Activated T-cell treated with anti-CD3 and anti-CD28 coated beads, Interleukin-2, amount 50 U/mL, for 24 hours (primary cell): ENCODE data around the gene ELK3.

Source experiments
- DNase-seq: peaks from one replicate; pipeline ENCODE4 v3.0.0-alpha.2; 2020
- H3K27ac Mint-ChIP-seq: 2 replicates; pipeline ENCODE4 v1.8.0; 2020; ENCODE audit warnings: mild to moderate bottlenecking, mixed read lengths
- H3K27me3 Mint-ChIP-seq: 2 replicates; pipeline ENCODE4 v1.8.0; 2020; ENCODE audit warnings: mixed read lengths
- H3K36me3 Mint-ChIP-seq: 2 replicates; pipeline ENCODE4 v1.8.0; 2020; ENCODE audit warnings: low read depth, mixed read lengths
- H3K4me1 Mint-ChIP-seq: 2 replicates; pipeline ENCODE4 v1.8.0; 2020; ENCODE audit warnings: low read depth, mixed read lengths
- H3K4me3 Mint-ChIP-seq: 2 replicates; pipeline ENCODE4 v1.8.0; 2020; ENCODE audit warnings: mild to moderate bottlenecking, moderate library complexity, mixed read lengths
- H3K9me3 Mint-ChIP-seq: 2 replicates; pipeline ENCODE4 v1.8.0; 2020; ENCODE audit warnings: mixed read lengths

Gene ELK3

GRCh38 chr12:96228566-96229248, 34.5 kb downstream of the ELK3 start:
- Mint-ChIP-seq H3K27ac (peak overlapping the region; percentile 14), H3K9me3 (no peaks in the 10 kb centered on the region), H3K4me3 (no peak overlapping the region), H3K36me3 (peaks cover 87% of the 10 kb centered on the region), H3K27me3 (no peaks in the 10 kb centered on the region), H3K4me1 (peaks cover 50% of the 10 kb centered on the region)
- DNase-seq: no peak

GRCh38 chr12:96230646-96231045, 36.5 kb downstream of the ELK3 start:
- DNase-seq: no peak
- Mint-ChIP-seq H3K27me3 (no peaks in the 10 kb centered on the region), H3K4me1 (peaks cover 53% of the 10 kb centered on the region), H3K27ac (no peak overlapping the region), H3K36me3 (peaks cover 83% of the 10 kb centered on the region), H3K9me3 (no peaks in the 10 kb centered on the region), H3K4me3 (no peak overlapping the region)

- H3K9me3 Mint-ChIP-seq: no peaks in the 10 kb centered on the region
- peak overlapping the region; percentile 18 for H3K27ac Mint-ChIP-seq
These were observed 39.0 kb downstream of the ELK3 start for GRCh38 chr12:96233168-96233567.

GRCh38 chr12:96233939-96234461, 39.8 kb downstream of the ELK3 start:
- Mint-ChIP-seq H3K27me3 (no peaks in the 10 kb centered on the region), H3K27ac (no peak overlapping the region), H3K9me3 (no peaks in the 10 kb centered on the region), H3K4me3 (no peak overlapping the region), H3K36me3 (peaks cover 71% of the 10 kb centered on the region), H3K4me1 (peaks cover 57% of the 10 kb centered on the region)
- no peak for DNase-seq

More at GRCh38 chr12:96233168-96233567, 39.0 kb downstream of the ELK3 start:
- Mint-ChIP-seq H3K36me3 (peaks cover 78% of the 10 kb centered on the region), H3K4me1 (peaks cover 56% of the 10 kb centered on the region), H3K4me3 (no peak overlapping the region), H3K27me3 (no peaks in the 10 kb centered on the region)
- no peak for DNase-seq

DNA sequence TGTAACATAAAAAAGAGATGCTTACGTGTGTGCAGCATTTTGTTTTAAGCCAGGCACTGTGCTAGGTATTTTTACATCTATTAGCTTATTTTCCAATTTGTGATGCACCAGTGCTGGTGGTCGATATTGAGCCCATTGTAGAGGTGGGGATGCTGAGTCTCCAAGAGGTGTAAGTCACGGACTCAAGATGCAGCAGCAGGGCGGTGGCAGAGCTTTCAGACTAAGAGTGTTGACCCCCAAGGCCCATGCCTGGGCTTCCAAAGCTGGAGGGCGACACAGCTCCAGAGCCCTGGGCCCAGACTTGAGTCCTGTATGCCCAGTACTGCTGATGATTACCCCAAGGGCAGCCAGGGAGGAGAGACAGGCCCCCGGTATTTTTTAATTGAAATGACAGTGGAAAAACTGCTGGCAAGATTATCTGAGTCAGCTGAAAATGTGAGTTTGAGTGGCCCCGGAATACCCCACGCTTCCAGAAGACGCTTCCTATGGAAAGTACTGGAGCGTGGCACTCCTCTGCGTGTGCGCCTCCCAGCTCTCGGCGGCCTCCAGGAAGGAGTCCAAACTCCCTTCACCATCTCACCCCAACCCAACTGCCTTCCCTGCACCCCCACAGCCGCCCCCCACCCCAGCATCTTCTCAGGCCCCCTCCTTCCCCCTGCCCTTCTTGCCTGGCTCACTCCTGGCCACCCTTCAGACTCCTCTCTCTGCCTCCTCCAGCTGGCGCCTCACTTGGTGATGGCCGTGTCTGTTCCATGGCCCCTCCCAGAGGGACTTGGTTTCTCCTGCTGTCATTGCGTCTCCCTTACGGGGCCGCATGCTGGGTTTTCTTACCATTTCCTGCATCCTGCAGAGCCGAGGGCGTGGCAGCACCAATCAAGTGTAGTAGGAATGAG, 40.7 kb downstream of the ELK3 start:
- H3K9me3 Mint-ChIP-seq: no peaks in the 10 kb centered on the region
- H3K27me3 Mint-ChIP-seq: no peaks in the 10 kb centered on the region
- DNase-seq: no peak
- H3K36me3 Mint-ChIP-seq: peaks cover 65% of the 10 kb centered on the region
- H3K4me3 Mint-ChIP-seq: no peak overlapping the region
- peaks cover 60% of the 10 kb centered on the region for H3K4me1 Mint-ChIP-seq
- peak overlapping the region; percentile 69 for H3K27ac Mint-ChIP-seq

- peaks cover 66% of the 10 kb centered on the region for H3K4me1 Mint-ChIP-seq
- no peaks in the 10 kb centered on the region for H3K9me3 Mint-ChIP-seq
- peaks cover 64% of the 10 kb centered on the region for H3K36me3 Mint-ChIP-seq
- no peaks in the 10 kb centered on the region for H3K27me3 Mint-ChIP-seq
- no peak for DNase-seq
- peak overlapping the region; percentile 69 for H3K27ac Mint-ChIP-seq
- H3K4me3 Mint-ChIP-seq: no peak overlapping the region
These were observed 41.3 kb downstream of the ELK3 start for GRCh38 chr12:96235484-96235826.

GRCh38 chr12:96236221-96236822, 42.1 kb downstream of the ELK3 start:
- peak overlapping the region; percentile 0 for H3K4me3 Mint-ChIP-seq
- peak overlapping the region; percentile 88 for H3K27ac Mint-ChIP-seq
- no peaks in the 10 kb centered on the region for H3K9me3 Mint-ChIP-seq
- peaks cover 61% of the 10 kb centered on the region for H3K36me3 Mint-ChIP-seq
- DNase-seq: no peak
- H3K27me3 Mint-ChIP-seq: no peaks in the 10 kb centered on the region
- H3K4me1 Mint-ChIP-seq: peaks cover 74% of the 10 kb centered on the region

DNA sequence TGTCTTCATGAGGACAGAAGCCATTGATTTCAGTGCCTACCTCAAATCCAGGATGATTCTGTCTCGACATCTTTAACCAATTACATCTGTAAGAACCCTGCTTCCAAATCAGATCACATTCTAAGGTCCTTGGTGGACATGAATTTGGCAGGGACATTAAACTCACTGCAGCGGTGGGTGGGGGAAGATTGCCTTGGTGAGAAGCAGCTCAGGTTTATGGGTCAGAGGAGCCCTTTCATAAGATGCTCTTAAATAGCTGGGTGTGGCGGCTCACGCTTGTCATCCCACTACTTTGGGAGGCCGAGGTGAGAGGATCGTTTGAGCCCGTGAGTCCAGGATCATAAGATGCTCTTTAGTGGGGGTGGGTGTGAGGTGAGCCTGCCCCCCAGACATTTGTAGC, 42.9 kb downstream of the ELK3 start:
- H3K4me1 Mint-ChIP-seq: peaks cover 77% of the 10 kb centered on the region
- DNase-seq: no peak
- peak overlapping the region; percentile 88 for H3K27ac Mint-ChIP-seq
- peaks cover 62% of the 10 kb centered on the region for H3K36me3 Mint-ChIP-seq
- H3K27me3 Mint-ChIP-seq: no peaks in the 10 kb centered on the region
- peak overlapping the region; percentile 0 for H3K4me3 Mint-ChIP-seq
- H3K9me3 Mint-ChIP-seq: no peaks in the 10 kb centered on the region

GRCh38 chr12:96237465-96238077, 43.4 kb downstream of the ELK3 start:
- no peaks in the 10 kb centered on the region for H3K27me3 Mint-ChIP-seq
- DNase-seq: peak; percentile 51
- H3K27ac Mint-ChIP-seq: peak overlapping the region; percentile 88
- H3K4me3 Mint-ChIP-seq: peak overlapping the region; percentile 39
- peaks cover 81% of the 10 kb centered on the region for H3K4me1 Mint-ChIP-seq
- H3K9me3 Mint-ChIP-seq: no peaks in the 10 kb centered on the region
- H3K36me3 Mint-ChIP-seq: peaks cover 66% of the 10 kb centered on the region

DNA sequence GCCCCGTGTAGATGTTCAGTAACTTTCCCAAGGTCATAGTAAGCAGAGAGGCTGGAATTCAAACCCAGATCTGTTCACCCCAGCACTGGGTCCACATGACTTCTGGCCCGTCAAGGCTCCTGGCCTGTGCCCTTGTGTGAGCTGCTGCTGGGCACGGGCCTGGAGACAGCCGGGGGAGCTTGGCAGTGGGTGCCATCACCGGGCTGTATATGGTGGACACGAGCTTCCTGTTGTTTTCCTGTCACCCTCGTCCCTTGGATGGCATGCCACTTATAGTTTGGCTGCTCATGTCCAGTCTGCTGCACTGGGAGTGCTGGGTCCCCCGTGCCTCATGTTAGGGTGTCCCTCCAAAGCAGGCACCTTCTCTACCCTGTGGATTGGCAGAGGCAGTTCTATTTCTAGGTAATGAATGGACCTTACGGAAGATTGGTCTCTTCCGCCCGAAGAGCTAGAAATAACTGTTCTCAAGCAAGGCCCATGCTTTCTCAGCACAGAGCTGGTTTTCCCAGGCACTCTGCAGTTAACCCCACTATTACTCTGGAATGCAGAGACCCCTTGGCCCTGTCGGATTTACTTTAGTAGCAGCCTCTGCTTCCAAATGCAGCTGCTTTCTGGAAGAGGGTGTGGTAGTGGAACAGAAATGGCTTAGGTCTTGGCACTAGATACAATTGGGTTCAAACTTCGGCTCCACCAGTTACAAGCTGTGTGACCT, 44.3 kb downstream of the ELK3 start:
- Mint-ChIP-seq H3K4me3 (peak overlapping the region; percentile 39), H3K9me3 (no peaks in the 10 kb centered on the region), H3K4me1 (peaks cover 87% of the 10 kb centered on the region), H3K27ac (peak overlapping the region; percentile 88), H3K36me3 (peaks cover 65% of the 10 kb centered on the region), H3K27me3 (no peaks in the 10 kb centered on the region)
- DNase-seq: peak; percentile 30

DNA sequence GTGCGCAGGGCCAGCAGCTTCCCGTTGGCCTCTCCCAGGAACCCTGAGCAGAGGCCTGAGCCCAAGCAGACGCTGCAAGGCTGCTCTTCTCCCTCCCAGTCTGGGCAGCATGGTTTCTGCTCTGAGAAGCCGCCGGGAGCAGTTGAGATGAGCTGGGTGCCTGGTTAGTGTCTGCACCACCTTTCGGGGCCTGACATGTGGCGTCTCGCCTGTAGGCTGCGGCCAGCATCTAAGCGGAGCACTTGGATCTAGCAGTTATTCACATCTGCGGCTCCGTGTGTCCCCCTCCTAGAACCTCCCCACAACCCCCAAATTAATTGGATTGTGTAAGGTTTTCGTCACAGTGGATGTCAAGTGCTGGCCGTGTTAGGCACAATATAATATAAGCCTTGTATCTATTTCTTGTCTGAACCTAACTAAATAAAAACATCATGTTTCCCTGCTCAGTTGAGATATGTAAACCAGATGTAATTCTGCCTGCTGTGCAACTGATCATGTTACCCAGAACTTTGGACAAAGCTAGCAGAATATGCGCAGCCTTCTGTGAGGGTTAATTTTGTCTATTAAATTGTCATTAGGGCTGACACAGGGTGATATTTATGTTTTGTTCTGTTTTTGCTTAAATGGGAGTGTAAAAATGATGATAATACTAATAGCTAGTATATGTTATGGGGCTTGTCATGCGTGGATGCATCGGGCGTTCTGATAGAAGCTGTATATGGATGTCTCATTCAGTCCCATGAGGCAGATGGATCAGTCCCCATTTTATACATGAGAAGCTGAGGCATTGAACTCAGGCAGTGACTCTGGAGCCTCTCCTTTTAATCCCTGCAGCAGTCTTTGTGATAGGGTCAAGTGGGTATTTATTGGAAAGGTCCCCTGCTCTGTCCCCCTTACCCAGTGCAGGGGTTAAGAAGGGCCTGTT, 45.8 kb downstream of the ELK3 start:
- no peak overlapping the region for H3K4me3 Mint-ChIP-seq
- H3K4me1 Mint-ChIP-seq: peaks cover 81% of the 10 kb centered on the region
- peak overlapping the region; percentile 63 for H3K27ac Mint-ChIP-seq
- no peaks in the 10 kb centered on the region for H3K9me3 Mint-ChIP-seq
- DNase-seq: peak; percentile 25
- H3K36me3 Mint-ChIP-seq: peaks cover 63% of the 10 kb centered on the region
- H3K27me3 Mint-ChIP-seq: no peaks in the 10 kb centered on the region

GRCh38 chr12:96240656-96241055, 46.5 kb downstream of the ELK3 start:
- Mint-ChIP-seq H3K9me3 (no peaks in the 10 kb centered on the region), H3K36me3 (peaks cover 63% of the 10 kb centered on the region), H3K4me3 (no peak overlapping the region), H3K27ac (peak overlapping the region; percentile 63), H3K27me3 (no peaks in the 10 kb centered on the region), H3K4me1 (peaks cover 75% of the 10 kb centered on the region)
- DNase-seq: peak; percentile 23

DNA sequence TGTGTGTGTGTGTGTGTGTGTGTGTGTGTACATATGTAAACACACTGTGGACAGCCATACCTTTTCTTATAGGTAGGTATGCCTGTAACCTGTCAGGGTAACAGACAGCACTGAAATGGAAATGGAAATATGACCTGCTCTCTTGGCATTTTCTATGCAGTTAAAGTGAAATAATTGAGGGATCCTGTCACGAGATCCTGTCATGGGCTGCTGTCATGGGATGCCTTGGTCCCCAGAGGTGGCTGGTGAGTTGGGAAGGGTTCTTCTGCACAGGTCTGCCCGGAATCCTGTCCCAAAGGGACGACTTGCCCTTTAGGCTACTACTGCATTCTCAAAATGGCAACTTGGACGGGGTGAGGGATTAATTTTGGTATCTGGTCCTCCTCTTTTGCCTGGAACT, 47.3 kb downstream of the ELK3 start:
- Mint-ChIP-seq H3K4me3 (no peak overlapping the region), H3K9me3 (no peaks in the 10 kb centered on the region), H3K4me1 (peaks cover 68% of the 10 kb centered on the region), H3K27ac (peak overlapping the region; percentile 81), H3K27me3 (no peaks in the 10 kb centered on the region), H3K36me3 (peaks cover 64% of the 10 kb centered on the region)
- DNase-seq: no peak
